Upper lobe of left lung (tissue), 4 donors: ENCODE data around the gene COQ6.

Experiments
- EP300 ChIP-seq, 4 donors: sonication (generic); formaldehyde crosslinking; IDR thresholded peaks; one replicate each; pipeline ENCODE4 v1.5.1; 2017; ENCODE audit warnings: antibody characterized with exemption in 4 of 4, control low read depth in 2 of 4
- POLR2A ChIP-seq, 4 donors: fragments of 450-650 bp; IDR thresholded peaks; one replicate each; pipeline ENCODE4 v1.5.1; 2016 to 2017; ENCODE audit warnings: antibody characterized with exemption in 4 of 4, mild to moderate bottlenecking in 2 of 4
- POLR2AphosphoS5 ChIP-seq, 2 donors: sonication (generic); formaldehyde crosslinking; IDR thresholded peaks; one replicate each; pipeline ENCODE4 v1.5.1; 2017; ENCODE audit warnings: antibody characterized with exemption in 2 of 2
- TF ChIP-seq, protein P1 (sequence below), 6 experiments: fragments of 450-650 bp in 4 of 6; fragments of 200-600 bp in 2 of 6; sonication (generic) in 2 of 6; IDR thresholded peaks; one replicate each; pipeline ENCODE4 v1.5.1; 2016 to 2019; ENCODE audit warnings: antibody characterized with exemption in 6 of 6

DNA sequence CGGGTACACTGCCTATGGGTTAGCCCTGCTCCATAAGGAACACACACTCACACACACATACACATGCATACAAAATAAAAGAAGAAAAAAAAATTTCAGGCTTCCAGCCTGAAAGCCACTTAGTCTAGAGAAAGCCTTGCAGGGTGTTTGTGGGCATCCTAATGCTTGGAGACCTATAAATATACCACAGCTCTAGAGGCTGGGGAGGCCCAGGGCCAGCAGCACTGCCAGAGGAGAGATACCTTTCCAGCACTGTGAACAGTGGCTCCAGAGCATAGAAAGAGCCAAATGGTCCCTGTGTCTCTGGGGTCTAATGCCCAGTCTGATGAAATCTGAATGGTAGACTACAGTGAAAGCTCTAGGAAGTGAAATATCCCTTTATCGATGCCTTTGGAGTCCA lies 13.1 kb upstream of the COQ6 start:
- TF ChIP-seq POLR2A (IDR thresholded peaks at IDR 0.05) (no peak), POLR2AphosphoS5 (IDR thresholded peaks at IDR 0.05) (no peak), EP300 (IDR thresholded peaks at IDR 0.05) (no peak)
- TF ChIP-seq, protein P1, sequence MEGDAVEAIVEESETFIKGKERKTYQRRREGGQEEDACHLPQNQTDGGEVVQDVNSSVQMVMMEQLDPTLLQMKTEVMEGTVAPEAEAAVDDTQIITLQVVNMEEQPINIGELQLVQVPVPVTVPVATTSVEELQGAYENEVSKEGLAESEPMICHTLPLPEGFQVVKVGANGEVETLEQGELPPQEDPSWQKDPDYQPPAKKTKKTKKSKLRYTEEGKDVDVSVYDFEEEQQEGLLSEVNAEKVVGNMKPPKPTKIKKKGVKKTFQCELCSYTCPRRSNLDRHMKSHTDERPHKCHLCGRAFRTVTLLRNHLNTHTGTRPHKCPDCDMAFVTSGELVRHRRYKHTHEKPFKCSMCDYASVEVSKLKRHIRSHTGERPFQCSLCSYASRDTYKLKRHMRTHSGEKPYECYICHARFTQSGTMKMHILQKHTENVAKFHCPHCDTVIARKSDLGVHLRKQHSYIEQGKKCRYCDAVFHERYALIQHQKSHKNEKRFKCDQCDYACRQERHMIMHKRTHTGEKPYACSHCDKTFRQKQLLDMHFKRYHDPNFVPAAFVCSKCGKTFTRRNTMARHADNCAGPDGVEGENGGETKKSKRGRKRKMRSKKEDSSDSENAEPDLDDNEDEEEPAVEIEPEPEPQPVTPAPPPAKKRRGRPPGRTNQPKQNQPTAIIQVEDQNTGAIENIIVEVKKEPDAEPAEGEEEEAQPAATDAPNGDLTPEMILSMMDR (IDR thresholded peaks at IDR 0.05) = no peak
